Measurements from ENCODE around the gene ARTN.

GRCh38 chr1:43908226-43908625 lies 25.4 kb upstream of the ARTN start:
- TF ChIP-seq TAF1 (IDR thresholded peaks at IDR 0.05; ENCODE audit: low read depth), result no peak
- TF ChIP-seq, protein P1, sequence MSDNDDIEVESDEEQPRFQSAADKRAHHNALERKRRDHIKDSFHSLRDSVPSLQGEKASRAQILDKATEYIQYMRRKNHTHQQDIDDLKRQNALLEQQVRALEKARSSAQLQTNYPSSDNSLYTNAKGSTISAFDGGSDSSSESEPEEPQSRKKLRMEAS (IDR thresholded peaks at IDR 0.05), result no peak
- TF ChIP-seq USF1 (IDR thresholded peaks at IDR 0.05), result no peak
- no peak for TF ChIP-seq RAD21 (IDR thresholded peaks at IDR 0.05; ENCODE audit: low read depth)
- TF ChIP-seq EP300 (IDR thresholded peaks at IDR 0.05; ENCODE audit: borderline replicate concordance), result no peak
